Daoy (cell line): Measurements from ENCODE around the gene GUCY2D. TPM values are rescaled to one million over a fixed set of nuclear protein-coding genes. Genes with fewer than 3 reads are reported as not detected.
"Not testable (repeated sequence)": the region's sequence is repeated elsewhere in the genome, so short reads cannot be mapped to it uniquely, and the experiment has no call there.

ENCODE experiments used
- DNase-seq: peaks from one replicate; pipeline ENCODE4 v3.0.0-alpha.2; 2015; ENCODE audit warnings: low read depth
- total RNA-seq: library from RNA; depleted of rRNA; stranded (reverse); fragments of >200 nt; shearing (Covaris generic); gene quantifications from 2 replicates; pipeline ENCODE4 v1.2.3, GENCODE V29; 2014; rRNA removed

GUCY2D gene
- total RNA-seq: under 0.01 TPM in 1 of 2 replicates, not detected in the other

DNA sequence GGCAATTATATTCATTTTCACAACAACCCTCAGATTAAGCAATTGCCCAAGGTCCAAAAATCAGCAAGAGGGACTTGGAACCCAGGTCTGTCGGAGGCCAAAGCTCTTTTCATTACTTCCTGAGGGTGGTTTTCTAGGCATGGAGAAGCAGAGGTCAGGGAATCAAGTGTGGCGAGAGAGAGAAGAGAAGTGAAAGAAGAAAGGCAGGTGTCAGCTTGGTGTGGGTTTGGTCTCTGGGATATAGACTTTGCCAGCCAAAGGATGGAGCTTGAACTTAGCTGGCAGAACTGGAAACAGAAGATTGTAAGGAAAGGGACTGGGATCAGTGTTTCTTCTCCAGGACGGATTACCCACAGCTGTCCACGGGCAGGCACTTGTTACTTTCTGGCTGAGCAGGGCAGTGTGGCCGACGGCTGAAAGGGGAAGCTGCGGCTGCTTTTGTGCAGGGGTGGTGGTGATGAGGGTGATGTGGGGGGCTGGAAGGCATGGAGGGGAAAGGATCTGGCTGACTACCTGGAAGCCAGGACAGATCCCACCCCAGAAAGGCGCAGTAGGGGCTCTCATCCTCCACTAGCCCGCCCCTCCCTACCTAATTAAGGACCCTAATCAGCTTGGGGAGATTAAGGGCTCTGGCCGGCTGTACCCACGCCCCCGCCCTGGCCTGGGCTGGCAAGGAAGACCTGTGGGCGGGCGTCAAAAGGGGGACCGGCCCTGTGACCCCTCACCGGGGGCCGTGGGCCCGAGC lies at the start of gene GUCY2D:
GUCY2D (plus strand) TSS at position 640 of the 745 bp plus-strand sequence. CDS start 433 bp downstream, outside the sequence.
- DNase-seq: no peak

GRCh38 chr17:7953266-7953665 lies 49.1 kb upstream of the GUCY2D start:
- DNase-seq: not testable (repeated sequence)

- DNase-seq: no peak
Observed at GRCh38 chr17:7955414-7956227, 46.8 kb upstream of the GUCY2D start.

DNA sequence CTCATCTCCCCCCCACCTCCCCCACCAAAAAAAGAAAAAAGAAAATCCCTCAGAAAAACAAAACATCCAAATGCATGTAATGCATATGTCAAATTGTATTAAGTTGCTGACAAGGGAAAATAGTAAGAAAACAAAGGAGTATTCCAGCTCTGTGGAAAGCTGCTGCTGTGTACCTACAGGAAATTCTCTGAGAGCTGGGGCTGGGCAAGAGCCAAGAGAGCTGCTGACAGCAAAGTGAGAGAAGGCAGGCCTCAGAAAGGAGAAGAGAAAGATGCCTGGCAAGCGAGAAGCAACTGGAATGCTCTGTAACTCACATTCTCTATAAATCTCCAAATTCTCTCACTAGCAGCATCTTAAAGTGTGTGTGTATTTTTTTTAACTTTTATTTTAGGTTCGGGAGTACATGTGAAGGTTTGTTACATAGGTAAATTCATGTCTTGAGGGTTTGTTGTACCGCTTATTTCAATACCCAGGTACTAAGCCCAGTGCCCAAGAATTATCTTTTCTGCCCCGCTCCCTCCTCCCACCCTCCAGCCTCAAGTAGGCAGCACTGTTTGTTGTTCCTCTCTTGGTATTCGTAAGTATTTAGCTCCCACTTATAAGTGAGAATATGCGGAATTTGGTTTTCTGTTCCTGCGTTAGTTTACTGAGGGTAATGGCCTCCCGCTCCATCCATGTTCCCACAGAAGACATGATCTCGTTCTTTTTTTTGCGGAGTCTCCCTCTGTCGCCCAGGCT lies 46.0 kb upstream of the GUCY2D start:
- DNase-seq: no peak

GRCh38 chr17:7959503-7960253 lies 42.7 kb upstream of the GUCY2D start:
- no peak for DNase-seq

- no peak for DNase-seq
Observed at GRCh38 chr17:7961421-7961820, 41.0 kb upstream of the GUCY2D start.

DNA sequence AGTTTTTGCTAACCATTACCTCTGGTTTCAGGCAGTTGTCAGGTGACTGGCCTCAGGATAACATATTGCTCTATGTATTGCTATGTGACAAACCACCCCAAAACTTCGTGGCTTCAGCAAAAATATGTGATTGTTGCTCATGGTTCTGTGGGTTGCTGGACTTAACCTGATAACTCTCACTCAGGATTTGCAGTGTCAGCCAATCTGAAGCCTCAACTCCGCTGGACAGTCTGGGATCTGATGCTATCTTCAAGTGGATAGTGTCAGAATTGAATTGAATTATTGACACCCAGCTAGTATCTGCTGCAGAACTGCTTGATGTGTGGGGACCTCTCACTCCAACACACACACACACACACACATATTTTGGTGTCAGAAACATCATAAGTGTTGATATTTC lies 34.7 kb upstream of the GUCY2D start:
- no peak for DNase-seq

- no peak for DNase-seq
Observed at GRCh38 chr17:7969433-7969832, 33.0 kb upstream of the GUCY2D start.

DNA sequence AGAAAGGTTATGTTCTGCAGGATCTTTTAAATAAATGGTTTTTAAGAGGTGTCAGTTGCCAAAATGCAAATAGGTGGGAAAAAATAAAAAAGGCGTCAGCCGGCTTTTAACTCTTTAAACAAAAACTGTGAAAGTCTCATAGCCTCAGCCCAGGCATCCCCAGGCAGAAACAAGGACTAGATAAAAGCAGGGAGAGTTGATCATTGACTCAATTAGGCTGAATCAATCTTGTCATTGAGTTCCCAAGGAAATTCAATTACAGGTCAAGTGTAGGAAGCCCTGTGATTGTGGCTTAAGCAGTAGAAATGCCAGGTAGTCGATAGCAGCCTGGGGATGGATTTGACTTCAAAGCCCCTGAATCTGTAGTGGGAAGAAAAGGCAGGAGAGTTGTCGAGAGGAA lies 30.8 kb upstream of the GUCY2D start:
- DNase-seq: no peak

DNA sequence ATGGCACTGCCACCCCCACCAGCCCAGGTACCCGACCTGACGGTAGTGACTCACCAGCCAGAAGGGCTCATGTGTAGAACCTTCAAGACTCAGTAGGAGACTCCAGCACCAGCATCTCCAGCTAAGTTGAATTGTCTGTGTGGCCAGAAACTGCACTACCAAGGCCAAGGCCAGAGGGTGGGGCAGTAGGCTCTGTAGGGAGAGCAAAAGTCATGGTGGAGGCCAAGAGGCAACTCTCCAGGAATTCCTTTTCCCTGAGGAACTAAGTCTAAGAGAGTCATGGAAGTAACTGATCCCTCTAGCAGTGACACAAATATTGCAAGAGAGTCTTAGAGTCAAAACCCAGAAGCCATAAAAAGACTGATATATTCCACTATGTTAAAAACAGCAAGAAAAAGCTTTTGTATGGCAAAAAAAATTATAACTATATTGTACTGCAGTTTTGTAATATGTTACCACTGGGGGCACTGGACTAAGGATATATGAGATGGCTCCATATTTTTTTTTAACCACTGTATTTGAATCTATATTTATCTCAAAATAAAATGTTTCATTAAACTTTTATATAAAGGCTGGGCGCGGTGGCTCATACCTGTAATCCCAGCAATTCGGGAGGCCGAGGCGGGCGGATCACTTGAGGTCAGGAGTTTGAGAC lies 30.2 kb upstream of the GUCY2D start:
- DNase-seq: no peak

DNA sequence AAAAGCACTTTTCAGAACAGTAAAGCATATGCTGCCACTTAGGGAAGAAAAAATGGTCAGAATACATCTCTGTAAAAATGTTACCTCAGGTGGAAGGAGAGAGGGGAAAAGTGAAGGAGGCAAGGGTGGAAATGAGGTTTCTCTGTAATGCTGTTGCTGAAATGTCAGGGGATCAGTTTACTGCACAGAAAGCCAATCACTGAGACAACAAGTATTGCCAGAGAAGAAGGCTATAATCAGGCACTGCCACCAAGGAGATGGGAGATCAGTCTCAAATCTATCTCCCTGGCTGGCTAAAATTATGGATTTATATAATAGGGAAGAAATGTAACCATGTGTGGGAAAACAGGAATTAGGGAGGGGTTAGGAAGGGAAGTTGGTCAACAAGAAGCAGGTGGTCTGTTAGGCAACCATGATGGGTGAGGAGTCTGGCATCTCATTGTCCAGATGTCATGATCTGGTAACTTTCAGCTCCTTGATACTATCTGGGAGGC lies 27.7 kb upstream of the GUCY2D start:
- no peak for DNase-seq

DNA sequence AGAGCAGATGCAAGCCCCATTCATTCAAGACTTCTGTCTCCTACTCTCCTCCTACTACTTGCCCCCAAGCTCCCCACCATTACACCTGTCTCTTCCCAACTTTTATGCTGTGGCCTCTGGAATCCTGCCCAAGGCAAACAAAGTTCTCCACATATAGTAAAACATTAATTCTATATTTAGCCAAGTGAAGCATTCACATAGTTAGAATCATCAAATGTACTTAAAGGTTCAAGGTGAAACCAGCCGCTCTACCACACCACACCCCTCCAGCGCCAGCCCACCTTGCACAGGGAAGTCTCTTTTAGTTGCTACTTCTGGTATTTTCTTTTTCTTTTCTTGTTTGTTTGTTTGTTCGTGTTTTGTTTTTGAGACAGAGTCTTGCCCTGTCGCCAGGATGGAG lies 25.4 kb upstream of the GUCY2D start:
- no peak for DNase-seq

GRCh38 chr17:7977805-7978204 lies 24.6 kb upstream of the GUCY2D start:
- DNase-seq: no peak

DNA sequence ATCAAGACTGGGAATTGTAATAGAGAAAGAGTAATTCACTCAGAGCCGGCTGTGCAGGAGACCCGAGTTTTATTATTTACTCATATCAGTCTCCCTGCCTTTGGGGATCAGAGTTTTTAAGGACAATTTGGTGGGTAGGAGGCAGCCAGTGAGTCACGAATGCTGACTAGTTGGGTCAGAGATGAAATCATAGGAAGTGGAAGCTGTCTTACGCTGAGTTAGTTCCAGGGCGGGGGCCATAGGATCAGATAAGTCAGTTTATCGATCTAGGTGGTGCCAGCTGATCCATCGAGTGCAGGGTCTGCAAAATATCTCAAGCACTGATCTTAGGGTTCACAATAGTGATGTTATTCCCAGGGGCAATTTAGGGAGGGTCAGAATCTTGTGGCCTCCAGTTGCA lies 20.2 kb upstream of the GUCY2D start:
- peak; percentile 73 for DNase-seq

- DNase-seq: peak; percentile 40
Observed at GRCh38 chr17:7982666-7983065, 19.7 kb upstream of the GUCY2D start.

GRCh38 chr17:7984904-7985303 lies 17.5 kb upstream of the GUCY2D start:
- no peak for DNase-seq

- DNase-seq: no peak
Observed at GRCh38 chr17:7987112-7987893, 15.1 kb upstream of the GUCY2D start.

DNA sequence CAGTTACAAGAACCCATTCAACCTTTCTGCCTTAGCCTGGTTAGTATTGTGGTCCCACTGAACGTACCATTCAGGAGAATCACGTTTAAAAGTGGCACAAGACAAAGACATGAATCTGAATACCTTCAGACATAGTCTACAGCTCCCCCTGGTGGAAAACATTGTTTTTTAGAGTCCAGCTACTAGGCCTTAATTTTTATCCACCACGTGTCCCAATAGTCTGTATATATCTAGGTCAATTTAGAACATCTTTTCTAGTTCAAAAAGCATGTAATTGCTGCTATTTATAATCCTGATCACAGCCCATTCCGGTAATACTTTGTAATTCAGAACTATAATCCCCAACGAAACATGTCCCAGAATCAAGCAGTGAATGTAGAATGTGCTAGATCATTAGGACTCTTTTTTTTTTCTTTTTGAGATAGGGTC lies 13.7 kb upstream of the GUCY2D start:
- DNase-seq: peak; percentile 63

DNA sequence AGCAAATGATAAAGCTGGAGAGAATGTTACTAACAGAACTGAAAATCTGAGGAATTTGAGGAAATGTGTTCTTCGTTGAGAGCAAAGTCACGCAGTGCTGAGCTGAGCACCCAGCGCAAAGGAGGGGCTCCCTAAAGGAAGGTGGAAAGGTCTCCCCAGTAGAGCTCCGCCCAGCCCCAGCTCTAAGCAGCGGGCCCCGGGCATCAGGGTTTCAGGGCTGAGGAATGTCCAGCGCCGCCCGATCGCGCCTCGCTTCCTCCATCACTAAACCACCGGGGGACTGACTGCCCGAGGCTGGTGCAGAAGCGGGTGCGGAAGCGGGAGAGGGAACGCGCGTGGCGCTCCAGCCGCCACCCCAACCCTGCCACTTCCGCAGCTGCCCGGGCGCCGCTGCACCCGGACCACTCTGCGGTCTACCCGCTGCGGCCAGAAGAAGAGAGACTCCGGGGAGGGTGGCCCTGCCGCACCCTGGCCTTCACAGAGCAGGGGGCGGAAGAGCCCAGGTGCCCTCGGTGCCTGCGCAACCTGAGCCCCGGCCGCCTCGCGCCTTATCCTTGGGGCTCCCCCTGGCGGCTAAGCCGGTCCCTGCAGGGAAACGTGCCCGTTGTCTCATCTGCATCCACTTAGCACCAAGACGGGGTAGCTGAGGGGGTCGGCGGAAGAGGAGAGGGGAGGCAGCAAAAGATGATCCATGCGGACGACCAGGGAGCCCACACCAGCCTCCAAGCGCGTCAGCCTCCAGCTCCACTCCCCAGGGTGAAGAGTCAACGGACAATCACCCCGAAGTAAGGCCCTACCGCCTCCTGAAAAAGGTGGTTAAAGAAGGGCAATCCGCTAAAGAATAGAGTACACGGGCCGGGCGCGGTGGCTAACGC lies 12.4 kb upstream of the GUCY2D start:
- DNase-seq: peak; percentile 68
